ENCODE measurements around the gene NUDT14.

Gene NUDT14

GRCh38 chr14:105172476-105172875 lies 8.6 kb downstream of the NUDT14 start:
- no peak for DNase-seq

DNA sequence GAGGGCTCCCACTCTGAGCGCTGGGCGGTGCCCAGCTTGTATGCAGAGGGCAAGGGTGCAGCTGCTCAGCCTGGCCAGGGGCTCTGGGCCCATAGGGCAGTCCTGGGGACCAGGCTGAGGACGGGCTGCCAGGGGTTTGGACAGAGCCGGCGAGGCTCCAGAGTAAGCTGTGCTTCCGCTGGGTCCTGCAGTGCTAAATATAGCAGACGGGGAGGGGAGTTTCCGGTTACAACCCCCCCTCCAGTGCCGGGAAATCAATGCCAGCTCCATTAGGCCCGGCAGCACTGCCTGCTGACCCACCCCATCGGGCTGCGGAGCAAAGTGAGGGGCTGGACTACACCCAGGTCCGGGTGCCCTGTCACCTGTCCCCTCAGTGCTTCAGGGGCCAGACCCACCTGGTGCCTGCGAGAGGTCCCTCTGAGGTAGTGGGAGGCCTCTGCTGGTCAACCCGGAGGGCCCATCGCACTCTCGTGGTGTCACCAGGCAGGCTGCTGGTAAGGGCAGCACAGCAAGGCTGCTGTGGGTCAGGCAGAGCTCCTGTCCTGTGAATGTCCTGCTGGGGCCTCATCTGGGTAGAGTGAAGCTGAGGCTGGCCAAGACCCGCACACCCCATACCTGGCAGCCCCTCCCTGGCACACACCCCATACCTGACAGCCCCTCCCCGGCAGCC lies 10.0 kb downstream of the NUDT14 start:
- DNase-seq, result no peak

DNA sequence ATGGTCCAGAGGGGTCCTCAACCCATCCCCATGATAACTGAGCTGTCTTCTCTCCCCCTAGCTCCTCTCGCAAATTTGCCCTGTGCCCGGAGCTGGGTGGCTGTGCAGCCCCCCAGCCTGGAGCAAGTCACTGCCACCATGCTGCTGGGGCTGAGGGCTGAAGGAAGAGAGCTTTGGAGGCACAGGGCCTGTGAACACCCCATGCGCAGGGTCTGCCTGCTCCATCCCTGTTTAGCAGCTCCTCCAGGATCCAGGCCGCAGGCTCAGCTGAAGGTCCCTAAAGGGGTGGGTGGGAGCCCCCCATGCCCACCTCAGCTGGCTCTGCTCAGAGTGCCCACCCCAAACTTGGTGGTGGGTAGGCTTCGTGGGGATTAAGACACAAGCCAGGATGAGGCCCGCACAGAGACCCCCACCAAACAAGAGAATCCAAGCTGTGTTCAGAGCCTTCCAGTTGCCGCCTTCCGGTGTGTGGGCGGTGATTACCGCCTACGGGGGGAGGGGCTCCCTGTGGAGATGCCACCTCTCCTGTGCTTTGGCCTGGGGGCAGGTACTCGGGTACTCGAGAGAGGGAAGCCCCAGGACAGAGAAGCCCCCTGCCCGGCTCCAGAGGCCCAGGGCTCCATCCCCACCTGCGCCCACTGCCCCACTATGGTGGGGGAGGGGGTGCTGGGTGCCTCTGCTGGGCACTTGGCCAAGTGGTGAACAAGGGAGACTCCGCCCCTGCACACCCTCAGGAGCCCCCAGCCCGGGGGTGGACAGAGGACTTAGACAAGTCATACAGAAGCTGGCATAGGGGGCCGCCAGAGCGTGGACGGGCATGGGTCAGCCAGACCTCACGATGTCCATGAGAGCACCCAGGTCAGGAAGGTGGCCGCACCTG lies 11.1 kb downstream of the NUDT14 start:
- no peak for DNase-seq

- peak; percentile 36 to 61 (median 39) for DNase-seq
Observed at GRCh38 chr14:105168979-105169507, 12.1 kb downstream of the NUDT14 start.

- DNase-seq, result peak in 2 of 3 donors; percentile 27 to 60
Observed at GRCh38 chr14:105168496-105168978, 12.6 kb downstream of the NUDT14 start, which contains the start of gene JAG2. JAG2 (minus strand) TSS chr14:105168776; CDS start chr14:105168420, 356 bp downstream.

GRCh38 chr14:105168093-105168420 lies 13.1 kb downstream of the NUDT14 start:
- DNase-seq, result no peak

GRCh38 chr14:105167303-105168092 lies 13.6 kb downstream of the NUDT14 start:
- DNase-seq, result peak in 2 of 3 donors; percentile 20 to 34

DNA sequence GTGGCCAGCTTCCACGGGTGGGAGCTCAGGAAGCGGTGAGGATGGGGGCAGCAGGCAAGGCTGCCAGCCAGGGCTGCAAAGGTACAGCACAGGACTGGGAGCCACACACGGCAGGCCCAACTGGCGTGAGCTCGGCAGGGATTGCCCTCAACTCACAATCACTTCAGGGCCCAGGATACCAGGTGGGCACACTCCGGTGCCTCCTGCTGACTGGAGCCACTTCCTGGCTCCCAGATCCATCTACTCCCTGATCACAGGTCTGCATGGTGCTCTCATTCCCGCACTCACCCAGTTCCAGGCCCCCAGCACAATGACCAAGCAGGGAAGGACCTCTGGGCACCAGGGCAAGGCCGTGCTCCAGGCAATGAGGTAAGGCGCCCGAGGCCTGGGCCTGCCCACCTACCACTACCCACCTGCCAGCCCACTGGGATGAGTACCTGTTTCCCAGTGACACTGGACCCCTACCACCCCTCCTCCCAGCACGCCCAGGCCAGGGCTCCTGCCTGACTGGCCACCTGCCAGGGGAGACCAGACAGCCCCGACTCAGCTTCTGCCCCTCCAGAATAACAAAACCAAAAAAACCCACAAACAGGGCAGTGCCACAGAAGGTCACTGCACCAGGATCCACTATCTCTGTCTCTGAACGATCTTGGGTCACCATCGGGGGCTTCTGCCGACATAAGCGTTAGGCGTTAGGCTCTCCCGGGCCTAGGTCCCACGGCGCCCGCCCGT lies 14.4 kb downstream of the NUDT14 start:
- no peak for DNase-seq

GRCh38 chr14:105165761-105166485 lies 15.2 kb downstream of the NUDT14 start:
- no peak for DNase-seq

GRCh38 chr14:105165134-105165704 lies 15.9 kb downstream of the NUDT14 start:
- DNase-seq, result no peak

DNA sequence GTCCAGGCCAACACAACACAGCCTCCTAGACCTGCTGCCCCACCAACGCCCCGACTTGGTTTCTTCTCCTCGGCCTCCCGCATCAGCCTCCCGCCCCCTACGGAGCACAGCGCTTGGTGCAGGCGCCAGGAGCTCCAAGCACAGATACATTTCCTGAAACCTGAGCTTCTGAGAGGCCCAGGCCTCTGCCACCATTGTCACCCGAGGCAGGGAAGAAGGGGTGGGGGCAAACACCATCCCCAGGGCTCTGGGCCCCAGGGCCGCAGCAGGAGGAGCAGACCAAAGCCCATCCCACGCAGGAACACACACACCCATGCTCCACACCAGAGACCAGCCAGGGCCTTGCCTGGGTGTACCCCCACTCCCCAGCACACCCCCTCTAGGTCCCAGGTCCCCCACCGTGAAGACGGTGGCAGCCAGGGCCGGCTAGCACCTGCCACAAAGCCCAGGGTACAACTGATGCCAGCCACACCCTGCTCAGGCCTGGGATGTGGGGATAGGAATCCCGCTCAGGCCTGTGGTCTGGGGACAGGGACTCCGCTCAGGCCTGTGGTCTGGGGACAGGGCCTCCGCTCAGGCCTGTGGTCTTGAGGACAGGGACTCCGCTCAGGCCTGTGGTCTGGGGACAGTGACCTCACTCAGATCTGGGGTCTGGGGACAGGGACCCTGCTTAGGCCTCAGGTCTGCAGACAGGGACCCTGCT lies 17.9 kb downstream of the NUDT14 start:
- DNase-seq, result no peak

- no peak for DNase-seq
Observed at GRCh38 chr14:105162669-105162979, 18.5 kb downstream of the NUDT14 start.

DNA sequence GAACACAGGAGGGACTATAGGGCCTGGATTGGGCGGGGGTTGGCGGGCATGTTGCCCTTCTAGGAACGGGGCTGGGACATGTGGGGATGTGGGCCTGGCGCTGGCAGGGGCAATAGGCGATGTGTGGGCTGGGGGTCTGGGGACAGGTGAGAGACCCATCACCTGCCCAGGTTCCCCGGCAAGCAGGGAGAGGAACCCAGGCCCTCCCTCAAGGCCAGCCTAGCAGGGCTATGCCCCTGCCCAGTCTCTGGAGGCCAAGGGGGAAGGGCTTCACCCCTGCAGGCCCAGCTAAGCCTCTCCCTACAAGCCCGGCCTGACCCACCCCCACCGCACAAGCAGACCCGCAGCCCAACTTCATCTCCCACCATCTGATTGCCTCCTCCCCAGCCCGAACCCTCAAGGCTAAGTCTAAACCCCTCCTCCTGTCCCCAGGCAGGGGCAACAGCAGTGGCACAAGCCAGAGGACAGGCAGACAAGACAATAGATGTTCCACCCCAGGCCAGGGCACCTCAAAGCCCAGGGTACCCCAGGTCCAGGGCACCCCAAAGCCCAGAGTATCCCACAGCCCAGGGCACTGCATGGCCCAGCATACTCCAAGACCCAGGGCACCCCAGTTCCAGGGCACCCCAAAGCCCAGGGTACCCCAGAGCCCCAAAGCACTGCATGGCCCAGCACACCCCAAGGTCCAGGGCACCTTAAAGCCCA lies 19.0 kb downstream of the NUDT14 start:
- DNase-seq, result no peak

GRCh38 chr14:105161309-105161708 lies 19.8 kb downstream of the NUDT14 start:
- no peak for DNase-seq

DNA sequence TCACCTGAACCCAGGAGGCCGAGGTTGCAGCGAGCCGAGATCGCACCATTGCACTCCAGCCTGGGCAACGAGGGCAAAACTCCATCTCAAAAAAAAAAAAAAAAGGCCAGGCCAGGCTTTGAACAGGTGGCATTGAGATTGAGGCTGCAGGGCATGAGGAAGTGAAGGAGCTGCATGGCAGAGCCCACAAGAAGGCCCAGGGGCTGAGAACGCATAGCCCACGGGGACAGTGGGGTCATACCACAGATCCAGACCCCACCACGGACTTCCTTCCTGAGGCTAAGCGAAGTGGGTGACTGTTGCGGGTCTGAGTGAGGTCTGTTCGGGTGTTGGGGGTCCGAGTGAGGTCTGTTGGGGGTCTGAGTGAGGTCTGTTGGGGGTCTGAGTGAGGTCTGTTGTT lies 20.3 kb downstream of the NUDT14 start:
- DNase-seq, result no peak

DNA sequence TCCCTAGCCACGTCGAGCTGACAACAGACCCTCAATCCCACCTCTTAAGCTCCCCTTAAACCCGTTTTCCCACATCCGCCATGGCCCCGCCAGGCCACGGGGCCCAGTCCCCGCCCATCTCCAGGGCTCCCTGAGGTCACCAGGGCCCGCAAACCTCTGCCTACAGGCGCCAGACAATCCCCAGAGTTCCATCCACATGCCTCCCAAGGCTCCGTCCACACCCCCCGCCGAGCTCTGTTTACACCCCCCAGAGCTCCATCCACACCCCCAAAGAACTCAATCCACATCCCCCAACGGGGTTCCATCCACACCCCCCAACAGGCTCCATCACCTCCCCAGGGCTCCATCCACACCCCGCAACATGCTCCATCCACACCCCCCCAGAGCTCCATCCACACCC lies 21.8 kb downstream of the NUDT14 start:
- no peak for DNase-seq

- peak in 2 of 3 donors; percentile 50 to 59 for DNase-seq
Observed at GRCh38 chr14:105158794-105159193, 22.3 kb downstream of the NUDT14 start.

DNA sequence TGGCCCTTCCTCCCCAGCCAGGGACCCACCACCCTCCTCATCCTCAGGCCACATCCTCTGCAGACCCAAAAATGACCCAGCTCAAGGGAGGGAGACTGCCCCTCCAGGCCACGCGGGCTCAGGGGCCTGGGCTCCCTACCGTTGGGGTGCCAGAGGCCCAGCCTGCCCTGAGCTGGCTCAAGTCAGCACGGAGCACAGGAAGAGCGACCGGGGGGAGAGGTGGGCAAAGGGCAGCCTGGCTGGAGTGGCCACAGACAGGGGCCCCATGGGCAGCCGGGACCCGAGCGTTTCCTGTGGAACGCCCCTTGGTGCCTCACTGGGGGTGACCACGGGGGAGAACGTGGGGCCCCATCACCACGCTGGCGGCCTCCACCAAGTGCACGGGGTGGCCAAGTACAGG lies 23.2 kb downstream of the NUDT14 start:
- DNase-seq, result no peak

- no peak for DNase-seq
Observed at GRCh38 chr14:105156414-105157375, 24.4 kb downstream of the NUDT14 start.

Data from suppressor macrophage treated with lipopolysaccharide for 1 hour (primary cell).